ENCODE results near the gene AHNAK.
"Not testable (repeated sequence)": the region's sequence is repeated elsewhere in the genome, so short reads cannot be mapped to it uniquely, and the experiment has no call there.

The AHNAK gene

GRCh38 chr11:62388999-62389398 is 157.6 kb downstream of the AHNAK start:
- DNase-seq (ENCODE audit: low read depth), result no peak

- no peak for DNase-seq (ENCODE audit: low read depth)
Measured at GRCh38 chr11:62387381-62387780, 159.2 kb downstream of the AHNAK start.

DNA sequence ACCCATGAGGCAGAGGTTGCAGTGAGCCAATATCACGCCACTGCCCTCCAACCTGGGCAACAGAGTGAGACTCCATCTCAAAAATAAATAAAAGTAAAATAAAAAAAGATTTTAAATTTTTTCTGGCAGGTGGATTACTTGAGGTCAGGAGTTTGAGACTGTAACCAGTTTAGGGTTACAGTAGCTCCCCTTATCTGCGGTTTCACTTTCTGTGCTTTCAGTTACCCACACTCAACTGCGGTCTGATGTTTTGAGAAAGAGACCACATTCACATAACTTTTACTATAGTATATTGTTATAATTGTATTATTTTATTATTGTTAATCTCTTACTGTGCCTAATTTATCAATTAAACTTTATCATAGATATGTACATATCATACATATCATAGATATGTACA is 160.5 kb downstream of the AHNAK start:
- DNase-seq (ENCODE audit: low read depth), result not testable (repeated sequence)

GRCh38 chr11:62383822-62384221 is 162.8 kb downstream of the AHNAK start:
- no peak for DNase-seq (ENCODE audit: low read depth)
